Omental fat pad (tissue), 4 donors: ENCODE results near the gene ENO3. TPM values are rescaled to one million over a fixed set of nuclear protein-coding genes. Genes with fewer than 3 reads are reported as not detected.

ENCODE experiments used
- ATAC-seq: fragments of 150-250 bp; one replicate; pipeline ENCODE4 v1.9.1; 2016; ENCODE audit warnings: mild to moderate bottlenecking, moderate library complexity; ENCODE audit not compliant: low FRiP score
- DNase-seq: peaks from one replicate; pipeline ENCODE4 v3.0.0-alpha.2; 2019; ENCODE audit warnings: low spot score
- total RNA-seq, 4 donors: library from RNA; depleted of rRNA; stranded (reverse); fragments of >200 nt; gene quantifications; one replicate each; pipeline ENCODE4 v1.1.0, GENCODE V29; 2016
- TF ChIP-seq, protein P1 (sequence below), 3 donors: fragments of 450-650 bp; IDR thresholded peaks; one replicate each; pipeline ENCODE4 v1.5.1; 2016 to 2017; ENCODE audit warnings: antibody characterized with exemption in 3 of 3, mild to moderate bottlenecking in 3 of 3, moderate library complexity in 2 of 3

The ENO3 gene
- total RNA-seq, 4 donors from 2014 or later: 2.8 to 5.3 (median 3.3) TPM

DNA sequence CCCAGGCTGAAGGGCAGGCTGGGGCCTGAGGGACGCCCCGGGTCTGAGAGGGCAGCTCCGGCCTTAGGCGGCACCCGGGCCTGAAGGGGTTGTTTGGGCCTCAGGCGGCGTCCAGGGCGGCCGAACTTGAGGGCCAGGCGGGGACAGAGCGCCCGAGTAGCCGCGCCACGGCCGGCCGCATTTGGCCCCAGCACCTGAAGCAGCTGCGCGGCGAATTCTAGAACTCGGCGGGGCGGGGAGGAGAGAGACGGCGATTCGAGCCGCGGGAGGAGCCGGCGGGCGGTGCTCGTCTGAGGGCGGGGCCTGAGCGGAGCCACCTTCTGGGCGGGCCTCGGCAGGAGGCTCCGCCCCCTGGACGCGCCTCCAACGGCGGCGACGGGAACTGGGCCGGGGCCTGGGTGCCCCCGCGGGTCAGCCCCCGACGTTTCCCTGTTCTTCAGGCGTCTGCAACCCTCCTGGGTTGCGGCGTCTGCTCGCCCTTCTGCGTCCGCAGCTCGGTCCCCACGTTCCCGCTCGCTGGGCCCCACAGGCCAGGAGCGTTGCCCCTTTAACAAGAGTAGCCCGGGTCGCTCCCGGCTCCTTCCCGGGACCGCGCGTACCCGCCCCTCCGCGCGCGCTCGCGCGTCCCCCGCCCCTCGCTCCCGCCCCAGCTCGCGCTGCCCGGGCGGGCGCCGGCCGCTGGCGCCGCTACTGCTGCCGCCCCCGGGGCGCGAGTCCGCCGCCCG is 46.5 kb downstream of the ENO3 start, which contains the start of the genes INCA1 and KIF1C:
TSS of gene INCA1 (minus strand) at position 221 of the 725 bp plus-strand sequence. CDS start 3,085 bp downstream, outside the sequence.
TSS of gene KIF1C (plus strand) at position 649 of the 725 bp plus-strand sequence. CDS start 2,297 bp downstream, outside the sequence.
- peak; percentile 59 for DNase-seq
- TF ChIP-seq, protein P1, sequence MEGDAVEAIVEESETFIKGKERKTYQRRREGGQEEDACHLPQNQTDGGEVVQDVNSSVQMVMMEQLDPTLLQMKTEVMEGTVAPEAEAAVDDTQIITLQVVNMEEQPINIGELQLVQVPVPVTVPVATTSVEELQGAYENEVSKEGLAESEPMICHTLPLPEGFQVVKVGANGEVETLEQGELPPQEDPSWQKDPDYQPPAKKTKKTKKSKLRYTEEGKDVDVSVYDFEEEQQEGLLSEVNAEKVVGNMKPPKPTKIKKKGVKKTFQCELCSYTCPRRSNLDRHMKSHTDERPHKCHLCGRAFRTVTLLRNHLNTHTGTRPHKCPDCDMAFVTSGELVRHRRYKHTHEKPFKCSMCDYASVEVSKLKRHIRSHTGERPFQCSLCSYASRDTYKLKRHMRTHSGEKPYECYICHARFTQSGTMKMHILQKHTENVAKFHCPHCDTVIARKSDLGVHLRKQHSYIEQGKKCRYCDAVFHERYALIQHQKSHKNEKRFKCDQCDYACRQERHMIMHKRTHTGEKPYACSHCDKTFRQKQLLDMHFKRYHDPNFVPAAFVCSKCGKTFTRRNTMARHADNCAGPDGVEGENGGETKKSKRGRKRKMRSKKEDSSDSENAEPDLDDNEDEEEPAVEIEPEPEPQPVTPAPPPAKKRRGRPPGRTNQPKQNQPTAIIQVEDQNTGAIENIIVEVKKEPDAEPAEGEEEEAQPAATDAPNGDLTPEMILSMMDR (IDR thresholded peaks at IDR 0.05): no peak
- peak; percentile 95 for ATAC-seq

DNA sequence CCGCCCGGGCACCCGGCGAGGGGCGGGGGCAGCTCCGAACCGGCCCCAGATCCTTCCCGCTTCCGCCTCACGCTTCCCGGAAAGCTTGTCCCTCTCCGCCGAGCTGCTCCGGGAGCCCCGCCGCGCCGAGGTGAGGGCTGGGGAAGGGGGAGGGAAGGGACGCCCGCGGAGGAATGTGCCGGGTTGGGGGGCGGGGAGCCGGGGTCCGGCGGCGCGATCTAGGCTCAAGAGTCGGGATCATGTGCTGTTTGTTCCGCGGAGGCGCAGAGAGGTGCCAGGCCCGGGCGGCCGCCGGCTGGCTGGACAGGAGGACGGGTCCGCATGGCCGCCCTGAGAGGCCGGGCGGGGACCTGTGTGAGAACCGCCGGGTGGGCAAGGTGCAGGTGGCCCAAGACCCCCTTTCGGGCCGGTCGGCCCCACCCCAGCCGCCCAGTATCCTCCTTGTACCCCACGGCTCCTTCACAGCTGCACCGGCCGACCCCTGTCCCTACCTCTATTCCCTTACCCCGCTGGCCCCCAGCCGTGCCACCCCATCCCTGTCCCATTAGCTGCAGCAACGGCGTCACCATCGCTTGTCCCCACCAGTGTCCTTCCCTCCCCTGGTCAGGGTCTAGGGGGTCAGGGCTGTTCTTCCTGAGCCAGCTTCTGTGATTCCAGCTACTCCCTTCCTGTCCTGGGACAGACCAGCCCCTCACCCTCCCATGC is 47.3 kb downstream of the ENO3 start:
- TF ChIP-seq, protein P1 (IDR thresholded peaks at IDR 0.05): no peak
- DNase-seq: no peak
- no peak for ATAC-seq

DNA sequence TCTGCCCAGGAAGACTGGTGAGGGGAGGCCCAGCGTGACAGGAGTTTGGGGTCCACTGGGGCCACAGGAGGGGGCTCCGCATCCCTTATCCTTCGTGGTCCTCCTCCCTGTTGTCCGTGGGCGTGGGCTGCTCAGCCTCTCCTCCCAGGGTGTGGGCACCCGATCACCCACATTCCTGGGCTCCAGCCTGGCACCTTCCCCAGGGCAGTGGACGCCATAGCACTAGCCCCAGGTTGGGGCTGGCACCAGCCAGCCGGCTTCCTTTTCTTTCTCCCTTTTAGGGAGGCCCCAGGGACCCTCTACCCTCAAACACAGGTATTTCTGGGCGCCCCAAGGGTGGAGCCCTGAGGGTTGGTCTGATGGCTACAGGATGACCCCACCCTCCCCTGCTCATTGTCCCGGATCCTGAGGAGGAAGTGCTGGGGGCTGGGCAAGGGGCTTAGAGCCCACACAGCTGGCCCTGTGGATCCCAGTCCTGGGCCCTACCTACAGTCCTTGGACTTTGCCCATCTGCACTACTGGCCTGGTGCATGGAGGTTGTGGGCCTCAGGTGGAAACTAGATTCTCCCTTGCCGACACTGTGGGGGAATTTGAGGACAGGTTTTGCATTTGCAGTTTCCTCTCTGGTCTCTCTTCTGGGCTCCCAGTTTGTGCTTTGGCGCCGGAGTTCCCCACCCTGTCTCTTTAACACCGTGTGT is 48.0 kb downstream of the ENO3 start:
- TF ChIP-seq, protein P1 (IDR thresholded peaks at IDR 0.05): no peak
- ATAC-seq (no peak), DNase-seq (no peak)

GRCh38 chr17:4999430-5000093 is 48.6 kb downstream of the ENO3 start:
- ATAC-seq (no peak), DNase-seq (no peak)
- TF ChIP-seq, protein P1 (IDR thresholded peaks at IDR 0.05): no peak

- DNase-seq (peak; percentile 36), ATAC-seq (peak; percentile 34)
- TF ChIP-seq, protein P1 (IDR thresholded peaks at IDR 0.05): no peak
These were observed 49.3 kb downstream of the ENO3 start for GRCh38 chr17:5000237-5000639.

DNA sequence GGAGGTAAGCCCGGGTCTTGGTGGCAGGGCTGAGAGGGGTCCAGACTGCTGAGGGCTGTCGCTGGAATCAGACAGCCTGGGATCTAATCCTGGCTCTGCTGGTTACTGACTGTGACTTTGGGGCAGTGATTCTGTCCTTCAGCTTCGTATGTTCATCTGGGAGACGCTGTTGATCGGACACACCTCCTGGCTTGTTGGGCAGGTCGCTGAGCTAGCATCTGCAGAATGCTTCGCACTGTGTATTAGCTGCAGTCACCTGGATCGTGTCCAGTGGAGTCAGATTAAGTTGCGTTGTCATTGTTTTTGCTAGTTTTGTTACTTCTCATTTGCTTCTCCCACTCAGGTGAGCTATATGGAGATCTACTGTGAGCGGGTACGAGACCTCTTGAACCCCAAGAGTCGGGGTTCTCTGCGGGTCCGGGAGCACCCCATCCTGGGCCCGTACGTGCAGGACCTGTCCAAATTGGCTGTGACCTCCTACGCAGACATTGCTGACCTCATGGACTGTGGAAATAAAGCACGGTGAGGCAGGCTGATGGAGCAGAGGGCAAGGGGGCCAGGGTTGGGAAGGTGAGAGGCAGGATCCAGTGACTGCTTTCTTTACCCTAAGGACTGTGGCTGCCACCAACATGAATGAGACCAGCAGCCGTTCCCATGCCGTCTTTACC is 51.3 kb downstream of the ENO3 start:
- DNase-seq: no peak
- no peak for ATAC-seq
- TF ChIP-seq, protein P1 (IDR thresholded peaks at IDR 0.05): no peak
